HEK293 (cell line): ENCODE results near the gene NPVF.

Source experiments
- ZNF121 ChIP-seq: fragments of 450-650 bp; formaldehyde crosslinking; IDR thresholded peaks from 2 replicates; pipeline ENCODE4 v1.5.1; 2016; ENCODE audit warnings: missing biosample characterization, missing genetic modification characterization
- ZNF341 ChIP-seq: fragments of 450-650 bp; formaldehyde crosslinking; IDR thresholded peaks from 2 replicates; pipeline ENCODE4; 2016; ENCODE audit warnings: low read depth, missing biosample characterization, missing genetic modification characterization
- ZNF776 ChIP-seq: fragments of 450-650 bp; formaldehyde crosslinking; IDR thresholded peaks from 2 replicates; pipeline ENCODE4 v1.5.0; 2017; ENCODE audit warnings: missing biosample characterization, missing genetic modification characterization, borderline replicate concordance
- ZXDB ChIP-seq: fragments of 450-650 bp; formaldehyde crosslinking; IDR thresholded peaks from 2 replicates; pipeline ENCODE4 v1.5.1; 2016; ENCODE audit warnings: missing biosample characterization, missing genetic modification characterization
- TF ChIP-seq, protein P1 (sequence below): fragments of 450-650 bp; formaldehyde crosslinking; IDR thresholded peaks from 2 replicates; pipeline ENCODE4 v1.5.1; 2016; ENCODE audit warnings: missing biosample characterization, missing genetic modification characterization
- TF ChIP-seq, protein P2 (sequence below): fragments of 450-650 bp; formaldehyde crosslinking; IDR thresholded peaks from 2 replicates; pipeline ENCODE4 v1.5.1; 2016; ENCODE audit warnings: missing biosample characterization, missing genetic modification characterization
- TF ChIP-seq, protein P3 (sequence below): fragments of 450-650 bp; formaldehyde crosslinking; IDR thresholded peaks from 2 replicates; pipeline ENCODE4 v1.5.1; 2016; ENCODE audit warnings: missing biosample characterization, missing genetic modification characterization
- TF ChIP-seq, protein P4 (sequence below): fragments of 450-650 bp; formaldehyde crosslinking; IDR thresholded peaks from 2 replicates; pipeline ENCODE4 v1.5.1; 2016; ENCODE audit warnings: missing biosample characterization, missing genetic modification characterization
- TF ChIP-seq, protein P5 (sequence below): fragments of 450-650 bp; formaldehyde crosslinking; IDR thresholded peaks from 2 replicates; pipeline ENCODE4 v1.5.1; 2016; ENCODE audit warnings: missing biosample characterization, missing genetic modification characterization

DNA sequence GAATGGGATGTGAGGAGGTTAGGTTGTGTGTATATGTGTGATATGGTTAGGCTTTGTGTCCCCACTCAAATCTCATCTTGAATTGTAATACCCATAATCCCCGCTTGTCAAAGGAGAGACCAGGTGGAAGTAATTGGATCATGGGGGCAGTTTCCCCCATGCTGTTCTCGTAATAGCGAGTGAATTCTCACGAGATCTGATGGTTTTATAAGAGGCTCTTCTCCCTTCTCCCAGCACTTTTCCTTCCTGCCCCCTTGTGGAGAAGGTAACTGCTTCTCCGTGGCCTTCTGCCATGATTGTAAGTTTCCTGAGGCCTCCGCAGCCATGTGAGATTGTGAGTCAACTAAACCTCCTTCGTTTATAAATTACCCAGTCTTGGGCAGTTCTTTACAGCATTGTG is 47.3 kb downstream of the NPVF start:
- TF ChIP-seq ZXDB (tag by site-specific recombination) (no peak), ZNF776 (tag by site-specific recombination) (no peak), ZNF341 (tag by site-specific recombination) (no peak), ZNF121 (tag by site-specific recombination) (no peak)
- TF ChIP-seq, protein P1, sequence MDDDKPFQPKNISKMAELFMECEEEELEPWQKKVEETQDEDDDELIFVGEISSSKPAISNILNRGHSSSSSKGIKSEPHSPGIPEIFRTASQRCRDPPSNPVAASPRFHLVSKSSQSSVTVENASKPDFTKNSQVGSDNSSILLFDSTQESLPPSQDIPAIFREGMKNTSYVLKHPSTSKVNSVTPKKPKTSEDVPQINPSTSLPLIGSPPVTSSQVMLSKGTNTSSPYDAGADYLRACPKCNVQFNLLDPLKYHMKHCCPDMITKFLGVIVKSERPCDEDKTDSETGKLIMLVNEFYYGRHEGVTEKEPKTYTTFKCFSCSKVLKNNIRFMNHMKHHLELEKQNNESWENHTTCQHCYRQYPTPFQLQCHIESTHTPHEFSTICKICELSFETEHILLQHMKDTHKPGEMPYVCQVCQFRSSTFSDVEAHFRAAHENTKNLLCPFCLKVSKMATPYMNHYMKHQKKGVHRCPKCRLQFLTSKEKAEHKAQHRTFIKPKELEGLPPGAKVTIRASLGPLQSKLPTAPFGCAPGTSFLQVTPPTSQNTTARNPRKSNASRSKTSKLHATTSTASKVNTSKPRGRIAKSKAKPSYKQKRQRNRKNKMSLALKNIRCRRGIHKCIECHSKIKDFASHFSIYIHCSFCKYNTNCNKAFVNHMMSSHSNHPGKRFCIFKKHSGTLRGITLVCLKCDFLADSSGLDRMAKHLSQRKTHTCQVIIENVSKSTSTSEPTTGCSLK (tag by site-specific recombination) = no peak
- TF ChIP-seq, protein P2, sequence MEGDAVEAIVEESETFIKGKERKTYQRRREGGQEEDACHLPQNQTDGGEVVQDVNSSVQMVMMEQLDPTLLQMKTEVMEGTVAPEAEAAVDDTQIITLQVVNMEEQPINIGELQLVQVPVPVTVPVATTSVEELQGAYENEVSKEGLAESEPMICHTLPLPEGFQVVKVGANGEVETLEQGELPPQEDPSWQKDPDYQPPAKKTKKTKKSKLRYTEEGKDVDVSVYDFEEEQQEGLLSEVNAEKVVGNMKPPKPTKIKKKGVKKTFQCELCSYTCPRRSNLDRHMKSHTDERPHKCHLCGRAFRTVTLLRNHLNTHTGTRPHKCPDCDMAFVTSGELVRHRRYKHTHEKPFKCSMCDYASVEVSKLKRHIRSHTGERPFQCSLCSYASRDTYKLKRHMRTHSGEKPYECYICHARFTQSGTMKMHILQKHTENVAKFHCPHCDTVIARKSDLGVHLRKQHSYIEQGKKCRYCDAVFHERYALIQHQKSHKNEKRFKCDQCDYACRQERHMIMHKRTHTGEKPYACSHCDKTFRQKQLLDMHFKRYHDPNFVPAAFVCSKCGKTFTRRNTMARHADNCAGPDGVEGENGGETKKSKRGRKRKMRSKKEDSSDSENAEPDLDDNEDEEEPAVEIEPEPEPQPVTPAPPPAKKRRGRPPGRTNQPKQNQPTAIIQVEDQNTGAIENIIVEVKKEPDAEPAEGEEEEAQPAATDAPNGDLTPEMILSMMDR (tag by site-specific recombination) = no peak
- TF ChIP-seq, protein P3, sequence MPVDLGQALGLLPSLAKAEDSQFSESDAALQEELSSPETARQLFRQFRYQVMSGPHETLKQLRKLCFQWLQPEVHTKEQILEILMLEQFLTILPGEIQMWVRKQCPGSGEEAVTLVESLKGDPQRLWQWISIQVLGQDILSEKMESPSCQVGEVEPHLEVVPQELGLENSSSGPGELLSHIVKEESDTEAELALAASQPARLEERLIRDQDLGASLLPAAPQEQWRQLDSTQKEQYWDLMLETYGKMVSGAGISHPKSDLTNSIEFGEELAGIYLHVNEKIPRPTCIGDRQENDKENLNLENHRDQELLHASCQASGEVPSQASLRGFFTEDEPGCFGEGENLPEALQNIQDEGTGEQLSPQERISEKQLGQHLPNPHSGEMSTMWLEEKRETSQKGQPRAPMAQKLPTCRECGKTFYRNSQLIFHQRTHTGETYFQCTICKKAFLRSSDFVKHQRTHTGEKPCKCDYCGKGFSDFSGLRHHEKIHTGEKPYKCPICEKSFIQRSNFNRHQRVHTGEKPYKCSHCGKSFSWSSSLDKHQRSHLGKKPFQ (tag by site-specific recombination) = no peak
- TF ChIP-seq, protein P4, sequence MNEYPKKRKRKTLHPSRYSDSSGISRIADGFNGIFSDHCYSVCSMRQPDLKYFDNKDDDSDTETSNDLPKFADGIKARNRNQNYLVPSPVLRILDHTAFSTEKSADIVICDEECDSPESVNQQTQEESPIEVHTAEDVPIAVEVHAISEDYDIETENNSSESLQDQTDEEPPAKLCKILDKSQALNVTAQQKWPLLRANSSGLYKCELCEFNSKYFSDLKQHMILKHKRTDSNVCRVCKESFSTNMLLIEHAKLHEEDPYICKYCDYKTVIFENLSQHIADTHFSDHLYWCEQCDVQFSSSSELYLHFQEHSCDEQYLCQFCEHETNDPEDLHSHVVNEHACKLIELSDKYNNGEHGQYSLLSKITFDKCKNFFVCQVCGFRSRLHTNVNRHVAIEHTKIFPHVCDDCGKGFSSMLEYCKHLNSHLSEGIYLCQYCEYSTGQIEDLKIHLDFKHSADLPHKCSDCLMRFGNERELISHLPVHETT (tag by site-specific recombination) = no peak
- TF ChIP-seq, protein P5, sequence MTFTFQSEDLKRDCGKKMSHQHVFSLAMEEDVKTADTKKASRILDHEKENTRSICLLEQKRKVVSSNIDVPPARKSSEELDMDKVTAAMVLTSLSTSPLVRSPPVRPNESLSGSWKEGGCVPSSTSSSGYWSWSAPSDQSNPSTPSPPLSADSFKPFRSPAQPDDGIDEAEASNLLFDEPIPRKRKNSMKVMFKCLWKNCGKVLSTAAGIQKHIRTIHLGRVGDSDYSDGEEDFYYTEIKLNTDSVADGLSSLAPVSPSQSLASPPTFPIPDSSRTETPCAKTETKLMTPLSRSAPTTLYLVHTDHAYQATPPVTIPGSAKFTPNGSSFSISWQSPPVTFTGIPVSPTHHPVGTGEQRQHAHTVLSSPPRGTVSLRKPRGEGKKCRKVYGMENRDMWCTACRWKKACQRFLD (tag by site-specific recombination) = no peak
